Measurements from ENCODE around the gene NAGPA.

Gene NAGPA

GRCh38 chr16:4994719-4995434 is 38.9 kb downstream of the NAGPA start:
- DNase-seq, result no peak

DNA sequence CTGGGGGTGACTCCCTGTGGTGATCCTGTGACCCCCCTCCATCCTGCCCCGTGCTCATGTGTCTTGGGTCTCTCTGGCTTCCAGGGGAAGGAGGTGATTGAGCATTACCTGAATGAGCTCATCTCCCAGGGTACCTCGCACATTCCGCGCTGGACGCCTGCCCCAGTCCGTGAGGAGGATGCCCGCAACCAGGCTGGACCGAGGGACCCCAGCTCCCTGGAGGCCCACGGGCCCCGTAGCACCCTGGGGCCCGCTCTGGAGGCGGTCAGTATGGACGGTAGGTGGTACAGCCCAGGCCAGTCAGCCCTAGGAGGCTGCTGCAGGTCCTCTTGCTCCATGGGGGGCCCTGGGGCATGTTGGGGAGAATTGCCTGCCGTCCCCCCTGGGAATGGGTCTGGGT is 42.0 kb downstream of the NAGPA start:
- no peak for DNase-seq

GRCh38 chr16:4990415-4990814 is 43.3 kb downstream of the NAGPA start:
- no peak for DNase-seq

DNA sequence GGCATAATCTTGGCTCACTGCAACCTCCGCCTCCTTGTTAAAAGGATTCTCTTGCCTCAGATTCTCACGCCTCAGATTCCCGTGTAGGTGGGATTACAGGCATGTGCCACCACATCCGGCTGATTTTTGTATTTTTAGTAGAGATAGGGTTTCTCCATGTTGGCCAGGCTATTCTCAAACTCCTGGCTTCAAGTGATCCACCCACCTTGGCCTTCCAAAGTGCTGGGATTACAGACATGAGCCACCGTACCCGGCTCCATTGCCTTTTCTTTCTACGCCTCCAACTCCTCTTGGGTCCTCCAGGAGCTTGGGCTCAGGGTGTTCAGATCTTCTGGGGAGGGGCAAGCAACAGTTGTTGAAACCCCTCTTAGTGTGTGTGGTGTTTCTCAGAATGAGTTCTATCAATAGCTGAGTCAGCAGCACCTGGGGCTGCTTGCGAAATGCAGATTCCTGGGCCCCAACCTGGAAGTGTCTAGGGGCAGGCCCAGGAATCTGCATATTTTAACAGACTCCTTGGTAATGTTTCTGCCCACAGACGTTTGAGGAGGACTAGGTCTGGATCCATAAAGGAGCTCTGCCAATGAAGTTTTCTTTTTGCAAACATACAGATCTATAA is 44.2 kb downstream of the NAGPA start:
- no peak for DNase-seq

DNA sequence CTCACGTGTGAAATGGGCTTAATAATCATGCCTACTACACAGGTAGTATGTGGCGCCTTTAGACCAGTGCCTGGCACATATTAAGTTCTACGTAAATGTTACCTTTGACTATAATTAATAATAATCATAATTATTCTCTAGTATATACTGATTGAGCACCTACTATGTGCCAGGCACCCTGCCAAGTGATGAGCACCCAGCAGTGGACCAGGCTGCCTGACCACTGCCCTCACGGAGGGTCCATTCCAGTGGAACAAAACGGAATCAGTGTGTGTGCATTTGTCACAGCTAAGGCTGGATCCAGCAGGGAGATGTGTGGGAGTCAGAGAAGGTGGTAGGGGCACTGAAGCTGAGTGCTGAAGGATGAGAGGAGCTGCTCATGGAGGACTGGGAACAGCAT is 45.1 kb downstream of the NAGPA start:
- DNase-seq, result no peak

DNA sequence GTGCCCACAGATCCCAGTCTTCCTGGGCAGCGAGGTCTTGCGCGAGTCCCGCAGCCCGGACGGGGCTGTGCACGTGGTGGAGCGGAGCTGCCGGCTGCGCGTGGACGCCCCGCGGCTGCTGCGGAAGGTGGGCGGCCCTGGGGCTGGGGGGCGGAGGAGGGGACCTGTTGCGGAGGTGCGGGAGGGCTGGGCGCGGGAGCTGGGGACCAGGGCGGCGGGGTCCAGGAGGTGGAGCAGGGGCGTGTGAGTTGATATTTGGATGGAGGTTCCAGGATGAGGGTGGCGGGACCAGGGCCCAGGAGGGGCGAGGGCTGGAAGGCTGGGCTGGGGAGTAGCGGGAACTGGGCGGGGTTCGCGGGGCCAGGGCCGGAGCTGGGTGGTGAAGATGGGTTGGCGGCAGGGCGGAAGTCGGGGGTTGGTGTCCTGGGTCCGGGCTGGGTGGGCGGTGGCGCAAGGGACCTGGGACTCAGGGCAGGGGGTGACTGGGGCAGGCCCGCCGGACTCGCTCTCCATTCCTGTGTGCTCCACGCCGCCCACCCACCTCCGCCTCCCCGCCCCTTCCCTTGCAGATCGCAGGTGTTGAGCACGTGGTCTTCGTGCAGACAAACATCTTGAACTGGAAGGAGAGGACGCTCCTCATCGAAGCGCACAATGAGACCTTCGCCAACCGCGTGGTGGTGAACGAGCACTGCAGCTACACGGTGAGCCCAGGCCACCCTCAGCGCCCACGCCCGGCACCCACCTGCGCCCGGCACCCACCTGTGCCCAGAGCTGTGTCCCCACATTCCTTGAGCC is 46.0 kb downstream of the NAGPA start:
- no peak for DNase-seq

- DNase-seq, result no peak
Measured at GRCh38 chr16:4987250-4987579, 46.5 kb downstream of the NAGPA start.

- no peak for DNase-seq
Measured at GRCh38 chr16:4984174-4984990, 49.4 kb downstream of the NAGPA start.

DNA sequence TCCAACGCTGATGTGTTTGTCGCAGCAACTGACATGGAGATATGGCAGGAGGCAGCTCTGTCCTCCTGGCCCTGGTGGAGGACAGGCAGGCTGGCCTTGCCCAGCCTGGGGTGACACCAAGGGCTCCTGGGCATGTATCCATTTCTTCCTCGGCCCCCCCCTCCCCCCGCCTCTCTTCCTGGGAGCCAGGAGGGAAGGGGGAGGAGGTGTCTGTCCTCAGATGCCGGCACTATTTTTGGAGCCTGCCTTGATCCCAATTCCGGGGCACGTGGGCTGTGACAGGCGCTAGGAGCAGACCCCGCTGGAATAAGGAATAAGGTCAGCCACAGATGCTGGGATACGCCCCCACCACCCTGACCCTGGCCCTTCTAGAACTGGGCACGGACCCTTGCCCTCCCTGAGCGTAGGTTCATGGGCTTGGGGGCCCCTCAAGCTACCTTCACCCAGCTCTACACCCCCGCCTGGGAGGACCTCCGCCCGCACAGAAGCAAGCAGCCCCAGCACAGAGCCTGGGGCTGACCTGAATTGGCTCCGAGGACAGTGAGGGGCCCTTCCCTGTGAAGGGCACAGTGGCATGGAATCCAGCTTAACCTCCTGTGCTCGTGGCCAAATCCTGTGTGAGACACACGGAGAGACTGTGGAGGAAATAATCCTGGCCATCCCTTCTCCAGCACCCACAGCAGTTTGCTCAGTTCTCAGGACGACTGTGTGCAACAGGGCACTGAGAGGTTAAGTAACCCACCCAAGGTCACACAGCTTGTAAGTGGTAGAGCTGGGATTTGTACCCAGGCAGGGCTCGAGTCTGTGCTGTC is 51.5 kb downstream of the NAGPA start:
- DNase-seq, result no peak

DNA sequence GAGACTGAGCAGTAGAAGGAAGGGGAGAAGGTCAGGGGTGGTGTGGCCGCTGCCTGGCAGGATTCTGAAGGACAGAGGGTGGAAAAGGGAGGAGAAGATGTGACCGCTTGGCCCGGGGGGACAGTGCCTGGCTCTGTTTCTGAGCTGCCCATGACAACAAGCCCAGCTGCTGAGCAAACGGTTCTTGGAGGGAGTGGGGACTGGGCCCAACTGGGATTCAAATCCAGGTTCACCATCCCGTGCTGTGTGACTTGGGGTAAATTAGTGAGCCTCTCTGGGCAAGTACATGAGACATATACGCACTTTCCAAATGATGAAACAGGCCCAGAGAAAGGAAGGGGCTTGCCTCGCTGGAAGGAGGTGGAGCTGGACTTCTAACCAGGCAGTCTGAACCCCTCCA is 52.3 kb downstream of the NAGPA start:
- no peak for DNase-seq

GRCh38 chr16:4980691-4981090 is 53.0 kb downstream of the NAGPA start:
- DNase-seq, result no peak

GRCh38 chr16:4979736-4980660 is 53.7 kb downstream of the NAGPA start:
- no peak for DNase-seq

- no peak for DNase-seq
Measured at GRCh38 chr16:4979164-4979563, 54.6 kb downstream of the NAGPA start.

DNA sequence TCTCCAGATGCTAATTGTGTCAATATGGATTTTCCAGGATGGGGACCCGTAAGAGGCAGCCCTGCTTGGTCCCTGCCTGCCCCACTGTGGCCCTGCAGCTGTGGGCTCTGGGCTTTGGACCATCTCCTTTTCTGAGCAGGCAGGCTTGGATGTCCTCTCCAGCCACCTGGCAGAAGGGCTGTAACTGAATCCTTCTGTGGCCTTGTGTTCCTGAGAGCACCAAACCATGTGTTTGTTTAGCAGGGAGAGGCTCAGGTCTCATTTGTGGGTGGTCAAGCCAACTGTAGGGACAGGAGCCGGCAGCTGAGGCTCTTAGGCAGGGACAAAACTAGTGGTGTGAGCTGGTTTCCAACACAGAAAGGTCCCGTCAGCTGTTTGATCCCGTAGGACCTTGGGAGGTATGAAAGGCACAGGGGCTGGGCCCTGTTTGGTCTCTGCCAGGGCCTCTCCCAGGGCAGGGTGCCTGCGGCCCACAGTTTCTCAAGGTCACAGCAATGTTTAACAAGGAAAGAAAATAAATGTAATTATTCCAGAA is 57.1 kb downstream of the NAGPA start:
- peak; percentile 62 for DNase-seq

GRCh38 chr16:4976079-4976478 is 57.7 kb downstream of the NAGPA start:
- no peak for DNase-seq
